D341Med (cell line): ENCODE measurements around the gene BCAS4.
"Not testable (repeated sequence)": the region's sequence is repeated elsewhere in the genome, so short reads cannot be mapped to it uniquely, and the experiment has no call there.

Source experiments
- DNase-seq: peaks from one replicate; pipeline ENCODE4 v3.0.0; 2012; ENCODE audit warnings: low spot score

BCAS4 gene

GRCh38 chr20:50794846-50795634 is at the start of gene BCAS4:
BCAS4 (plus strand) TSS chr20:50795061; CDS start chr20:50795084, 23 bp downstream.
- peak; percentile 97 for DNase-seq

- DNase-seq: no peak
Observed at GRCh38 chr20:50745634-50746137, 49.2 kb upstream of the BCAS4 start.

- no peak for DNase-seq
Observed at GRCh38 chr20:50746138-50746940, 48.5 kb upstream of the BCAS4 start.

- DNase-seq: no peak
Observed at GRCh38 chr20:50747275-50747674, 47.6 kb upstream of the BCAS4 start.

GRCh38 chr20:50750145-50750671 is 44.7 kb upstream of the BCAS4 start:
- peak; percentile 54 for DNase-seq

- no peak for DNase-seq
Observed at GRCh38 chr20:50753152-50753551, 41.7 kb upstream of the BCAS4 start.

- DNase-seq: no peak
Observed at GRCh38 chr20:50754420-50754819, 40.4 kb upstream of the BCAS4 start.

- no peak for DNase-seq
Observed at GRCh38 chr20:50756447-50756846, 38.4 kb upstream of the BCAS4 start.

- DNase-seq: no peak
Observed at GRCh38 chr20:50758469-50758868, 36.4 kb upstream of the BCAS4 start.

- no peak for DNase-seq
Observed at GRCh38 chr20:50758992-50759391, 35.9 kb upstream of the BCAS4 start.

GRCh38 chr20:50759678-50760077 is 35.2 kb upstream of the BCAS4 start:
- no peak for DNase-seq

- no peak for DNase-seq
Observed at GRCh38 chr20:50762045-50762422, 32.8 kb upstream of the BCAS4 start.

GRCh38 chr20:50762435-50763220 is 32.2 kb upstream of the BCAS4 start:
- DNase-seq: no peak

- not testable (repeated sequence) for DNase-seq
Observed at GRCh38 chr20:50763550-50764458, 31.1 kb upstream of the BCAS4 start.

GRCh38 chr20:50765251-50765650 is 29.6 kb upstream of the BCAS4 start:
- not testable (repeated sequence) for DNase-seq

- DNase-seq: no peak
Observed at GRCh38 chr20:50765674-50766073, 29.2 kb upstream of the BCAS4 start.

- peak; percentile 75 for DNase-seq
Observed at GRCh38 chr20:50766955-50767809, 27.7 kb upstream of the BCAS4 start.

GRCh38 chr20:50768991-50769390 is 25.9 kb upstream of the BCAS4 start:
- not testable (repeated sequence) for DNase-seq

GRCh38 chr20:50769551-50770085 is 25.2 kb upstream of the BCAS4 start:
- DNase-seq: not testable (repeated sequence)
